GM21723 (cell line): ENCODE results near the gene YJU2.
"Not testable (repeated sequence)": the region's sequence is repeated elsewhere in the genome, so short reads cannot be mapped to it uniquely, and the experiment has no call there.

Experiments
- ATAC-seq: cut with Tn5 transposase; IDR thresholded peaks from one replicate; pipeline ENCODE4 v1.9.1; 2021; ENCODE audit warnings: mild to moderate bottlenecking, moderate library complexity; ENCODE audit not compliant: unreplicated experiment

The YJU2 gene

DNA sequence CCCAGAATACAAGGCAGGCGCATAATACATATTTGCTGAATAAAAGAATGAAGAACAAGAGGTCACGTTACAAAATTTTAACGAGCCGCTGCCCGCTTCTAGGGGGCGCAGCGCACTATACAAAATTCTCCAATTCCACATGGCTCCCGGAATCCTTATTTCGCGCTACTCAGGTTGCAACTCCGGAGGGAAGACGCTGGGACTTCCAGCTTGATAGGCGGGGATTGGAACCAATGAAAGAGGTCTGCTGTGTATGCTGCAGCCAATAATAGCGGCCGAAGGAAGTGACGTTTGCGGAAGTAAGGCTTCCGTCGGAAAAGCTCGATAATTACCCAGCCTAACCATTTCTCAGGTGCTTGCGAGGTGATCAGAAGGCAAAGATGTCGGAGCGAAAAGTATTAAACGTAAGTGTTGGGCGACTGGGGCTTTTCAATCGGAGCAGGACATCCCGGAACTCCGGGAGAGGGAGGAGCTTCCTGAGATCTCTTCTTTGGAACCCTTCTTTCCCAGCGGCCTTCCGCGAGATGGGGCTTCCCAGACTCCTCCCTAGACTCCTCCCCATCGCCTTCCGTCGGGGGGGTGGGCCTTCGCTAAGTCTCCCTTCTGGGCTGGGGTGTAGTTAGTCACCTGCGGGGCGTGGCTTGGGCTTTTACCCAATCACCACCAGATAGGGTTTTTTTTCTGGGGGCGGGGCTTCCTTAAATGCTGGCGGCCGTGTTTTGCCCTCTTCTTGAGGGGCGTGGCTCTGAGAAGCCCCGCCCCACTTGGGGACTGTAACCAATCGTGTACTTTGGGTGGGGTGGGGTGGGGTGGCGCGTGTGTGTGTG lies at the start of gene YJU2:
Gene YJU2 (plus strand): TSS at position 314 of the 827 bp plus-strand sequence. CDS start 67 bp downstream, at position 381.
- ATAC-seq, result peak; percentile 78

DNA sequence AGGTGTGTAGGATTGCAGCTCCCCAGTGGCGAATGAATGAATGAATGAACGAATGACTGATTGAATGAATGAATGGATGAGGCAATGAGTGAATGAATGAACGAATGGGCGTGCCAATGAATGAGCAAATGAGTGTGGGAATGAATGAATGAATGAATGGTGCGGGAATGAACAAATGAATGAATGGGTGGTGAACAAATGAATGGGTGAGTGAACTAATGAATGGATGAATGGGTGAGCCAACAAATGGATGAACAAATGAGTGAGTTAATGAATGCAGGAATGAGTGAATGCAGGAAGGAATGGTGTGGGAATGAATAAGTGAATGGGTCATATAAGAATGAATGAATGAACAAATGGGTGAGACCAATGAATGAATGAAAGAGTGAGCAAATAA lies 49.7 kb upstream of the YJU2 start:
- no peak for ATAC-seq

DNA sequence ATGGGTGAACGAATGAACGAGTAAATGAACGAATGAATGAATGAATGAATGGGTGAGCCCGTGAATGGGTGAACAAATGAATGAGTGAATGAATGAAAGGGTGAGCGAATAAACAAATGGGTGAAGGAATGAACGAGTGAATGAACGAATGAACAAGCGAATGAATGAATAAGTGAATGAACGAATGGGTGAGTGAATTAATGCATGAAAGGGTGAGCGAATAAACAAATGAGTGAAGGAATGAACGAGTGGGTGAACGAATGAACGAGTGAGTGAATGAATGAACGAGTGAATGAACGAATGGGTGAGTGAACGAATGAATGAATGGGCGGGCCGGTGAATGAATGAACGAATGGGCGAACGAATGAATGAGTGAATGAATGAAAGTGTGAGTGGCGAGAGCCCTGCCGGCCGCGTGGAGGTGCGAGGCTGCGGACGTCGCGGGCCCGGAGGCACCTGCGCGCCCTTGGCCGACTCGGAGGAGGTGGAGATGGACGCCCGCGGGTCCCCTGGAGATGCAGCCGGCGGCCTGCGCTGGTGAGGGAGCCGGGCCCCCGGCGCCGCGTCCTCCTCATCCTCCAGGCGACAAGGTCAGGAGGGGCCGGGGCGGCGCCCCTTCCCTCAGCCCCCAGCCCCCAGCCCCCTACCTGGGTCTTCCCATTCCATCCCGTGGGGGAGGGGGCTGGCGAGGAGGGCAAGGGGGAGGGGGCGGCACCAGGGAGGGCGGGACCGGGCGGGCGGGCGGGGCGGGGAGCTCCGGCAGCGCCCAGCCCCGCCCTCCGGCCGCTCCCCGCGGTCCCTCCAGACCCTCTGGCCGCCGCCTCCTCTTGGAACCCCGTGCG lies 49.0 kb upstream of the YJU2 start:
- no peak for ATAC-seq

DNA sequence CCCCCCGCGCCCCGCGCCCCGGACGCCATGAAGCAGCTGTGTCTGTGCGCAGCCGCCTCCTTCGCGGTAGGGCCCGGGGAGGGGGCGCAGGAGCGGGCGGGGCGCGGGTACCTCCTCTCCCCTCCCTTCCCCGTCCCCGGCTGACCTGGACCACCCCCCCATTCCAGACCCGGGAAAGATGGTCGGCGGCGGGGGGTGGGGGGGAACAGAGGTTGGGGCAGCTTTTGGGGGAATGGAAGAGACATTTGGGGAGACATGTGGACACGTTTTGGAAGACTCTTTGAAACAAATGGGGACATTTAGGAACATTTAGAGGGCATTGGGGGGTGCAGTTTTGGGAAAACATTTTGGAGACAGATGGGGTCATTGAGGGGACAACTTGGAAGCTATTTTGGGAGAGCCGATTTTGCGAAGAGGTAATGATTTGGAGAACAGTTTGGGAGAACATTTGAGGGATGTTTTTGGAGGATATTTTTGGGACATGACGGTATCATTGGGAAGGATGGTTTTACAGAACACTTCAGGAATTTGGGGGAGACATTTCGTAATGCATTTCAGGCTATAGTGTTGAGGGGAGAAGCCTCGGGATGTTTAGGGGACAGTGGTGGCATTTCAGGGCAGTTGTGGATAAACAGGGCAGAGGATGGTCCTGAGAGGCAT lies 48.3 kb upstream of the YJU2 start:
- no peak for ATAC-seq

DNA sequence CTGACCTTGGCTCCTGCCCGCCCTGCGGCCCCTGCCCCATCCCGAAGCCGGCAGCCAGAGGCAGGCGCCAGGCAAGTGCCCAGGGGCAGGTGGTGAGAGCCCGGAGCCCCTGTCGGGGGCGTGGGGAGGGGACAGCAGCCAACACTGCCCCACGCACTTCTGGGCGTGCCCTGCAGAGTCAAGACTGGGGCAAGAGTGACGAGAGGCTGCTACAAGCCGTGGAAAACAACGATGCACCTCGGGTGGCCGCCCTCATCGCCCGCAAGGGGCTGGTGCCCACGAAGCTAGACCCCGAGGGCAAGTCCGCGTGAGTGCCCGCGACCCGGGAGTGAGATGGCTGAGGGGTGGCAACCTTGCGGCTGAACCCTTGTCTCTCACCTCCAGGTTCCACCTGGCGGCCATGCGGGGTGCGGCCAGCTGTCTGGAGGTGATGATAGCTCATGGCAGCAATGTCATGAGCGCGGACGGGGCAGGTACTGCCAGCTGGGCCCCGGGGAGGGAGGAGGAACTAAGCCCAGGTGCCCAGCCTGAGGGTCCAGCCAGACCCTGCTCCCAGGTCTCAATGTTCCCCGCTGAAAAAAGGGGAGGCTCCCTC lies 47.1 kb upstream of the YJU2 start:
- no peak for ATAC-seq

DNA sequence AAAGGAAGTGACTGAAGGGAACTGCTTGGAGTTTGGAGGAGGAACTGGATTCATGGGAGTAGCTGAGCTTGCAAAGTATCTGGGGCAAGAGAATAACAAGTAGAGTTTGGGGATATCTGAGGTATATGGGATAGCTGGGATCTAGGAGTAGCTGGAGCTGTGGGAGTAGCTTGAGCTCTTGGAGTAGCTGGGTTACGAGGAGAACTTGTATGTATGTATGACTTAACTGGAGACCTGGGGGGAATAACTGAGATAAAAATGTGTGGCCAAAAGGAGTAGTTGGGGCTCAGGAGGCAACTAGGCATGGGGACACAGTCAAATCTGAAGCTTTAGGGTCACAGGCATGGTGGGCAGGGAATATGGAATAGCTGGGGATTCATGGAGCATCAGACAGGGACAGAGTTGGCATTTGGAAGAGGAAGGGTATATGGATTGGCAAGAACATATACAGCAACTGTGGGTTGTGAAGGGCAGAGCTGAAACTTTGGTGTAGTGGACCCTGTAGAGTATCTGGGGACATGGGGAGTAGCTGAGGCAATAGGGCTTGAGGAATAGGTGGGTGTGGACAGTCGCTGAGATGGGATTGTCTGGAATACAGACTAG lies 45.8 kb upstream of the YJU2 start:
- ATAC-seq, result no peak

DNA sequence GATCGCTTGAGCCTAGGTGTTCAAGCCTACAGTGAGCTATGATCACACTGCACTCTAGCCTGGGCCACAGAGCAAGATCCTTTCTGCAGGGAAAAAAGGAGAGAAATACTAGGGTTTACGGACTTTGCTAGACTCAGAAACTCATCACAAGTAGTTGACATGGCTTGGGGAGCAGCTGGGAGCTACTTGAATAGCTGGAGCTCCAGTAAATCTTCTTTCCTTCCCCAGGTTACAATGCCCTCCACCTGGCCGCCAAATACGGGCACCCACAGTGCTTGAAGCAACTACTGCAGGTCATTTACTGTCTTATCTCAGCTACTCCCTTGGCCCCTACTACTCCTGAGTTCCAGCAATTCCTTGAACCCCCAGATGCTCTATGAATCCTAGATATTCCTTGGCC lies 45.1 kb upstream of the YJU2 start:
- ATAC-seq, result no peak

DNA sequence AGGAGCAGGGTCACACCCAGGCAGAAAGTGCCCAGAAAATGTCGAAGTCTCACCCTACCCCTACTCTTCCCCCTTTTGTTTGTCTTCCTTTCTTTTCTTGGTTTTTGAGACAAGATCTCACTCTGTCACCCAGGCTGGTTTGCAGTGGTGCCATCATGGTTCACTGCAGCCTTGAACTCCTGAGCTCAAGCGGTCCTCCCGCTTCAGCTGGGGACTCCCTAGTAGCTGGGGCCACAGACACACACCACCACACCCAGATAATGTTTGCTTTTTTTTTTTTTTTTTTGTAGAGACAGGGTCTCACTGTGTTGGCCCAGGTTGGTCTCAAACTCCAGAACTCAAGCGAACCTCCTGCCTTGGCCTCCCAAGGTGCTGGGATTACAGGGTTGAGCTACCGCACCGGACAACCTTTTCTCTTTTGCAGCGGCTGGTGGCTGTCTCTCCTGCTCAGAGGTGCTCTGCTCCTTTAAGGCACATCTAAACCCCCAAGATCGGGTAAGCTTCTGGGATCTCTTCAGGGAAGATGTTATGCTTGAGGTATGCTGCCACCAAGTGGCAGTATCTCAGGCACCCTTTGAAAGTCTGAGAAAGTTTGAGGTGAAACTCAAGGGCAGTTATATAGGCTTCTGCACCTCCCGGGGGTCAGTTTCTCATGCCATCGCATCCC lies 39.9 kb upstream of the YJU2 start:
- ATAC-seq, result no peak

DNA sequence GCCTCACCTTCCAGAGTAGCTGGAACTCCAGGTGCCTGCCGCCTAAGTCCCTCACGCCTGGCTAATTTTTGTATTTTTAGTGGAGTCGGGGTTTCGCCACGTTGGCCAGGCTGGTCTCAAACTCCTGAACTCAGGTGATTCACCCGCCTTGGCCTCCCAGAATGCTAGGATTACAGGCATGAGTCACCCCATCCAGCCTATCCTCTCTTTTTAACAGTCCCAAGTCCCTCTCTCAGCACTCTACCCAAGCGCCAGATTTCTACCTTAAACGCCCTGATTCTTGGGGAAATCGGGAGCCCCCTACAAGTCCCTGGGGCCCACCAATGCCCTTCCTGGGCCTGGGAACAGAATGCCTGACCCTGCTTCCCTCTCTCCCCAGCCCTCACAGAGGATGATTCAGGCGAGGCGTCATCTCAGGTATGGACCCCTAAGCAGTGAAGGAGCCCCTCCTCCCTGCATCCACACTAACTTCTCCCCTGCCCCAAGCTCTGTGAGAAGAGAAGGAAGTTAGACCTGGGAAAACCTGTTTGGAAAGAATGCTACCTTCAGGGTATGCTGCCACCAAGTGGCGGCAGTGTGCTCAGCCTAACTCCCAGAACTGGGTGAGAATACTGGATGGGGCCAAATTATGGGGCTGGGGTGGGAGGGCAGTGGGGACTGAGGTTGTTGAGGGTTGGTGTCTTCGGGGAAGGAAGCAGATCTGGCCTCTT lies 38.3 kb upstream of the YJU2 start:
- ATAC-seq, result no peak

DNA sequence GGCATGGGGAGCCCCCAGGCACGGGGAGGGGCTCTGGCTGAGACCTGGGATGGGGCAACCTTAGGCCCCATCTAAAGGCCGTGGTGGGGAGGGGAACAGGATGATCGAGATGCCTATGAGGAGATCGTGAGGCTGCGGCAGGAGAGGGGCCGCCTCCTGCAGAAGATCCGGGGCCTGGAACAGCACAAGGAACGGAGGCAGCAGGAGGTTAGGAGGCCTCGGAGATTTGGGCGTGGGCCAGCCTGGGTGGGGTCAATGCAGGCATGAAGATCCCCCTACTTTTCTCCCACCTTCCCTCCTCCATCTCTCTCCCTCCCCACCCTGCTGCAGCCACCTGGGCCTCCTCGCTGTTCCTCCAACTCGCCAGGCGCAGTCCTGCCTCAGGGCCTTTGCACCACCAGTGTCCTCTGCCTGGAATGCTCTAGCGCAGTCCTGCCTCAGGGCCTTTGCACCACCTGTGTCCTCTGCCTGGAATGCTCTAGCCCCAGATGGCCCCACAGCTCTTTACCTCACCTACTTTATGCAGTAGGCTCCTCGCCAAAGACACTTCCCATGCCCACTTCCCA lies 36.6 kb upstream of the YJU2 start:
- no peak for ATAC-seq

DNA sequence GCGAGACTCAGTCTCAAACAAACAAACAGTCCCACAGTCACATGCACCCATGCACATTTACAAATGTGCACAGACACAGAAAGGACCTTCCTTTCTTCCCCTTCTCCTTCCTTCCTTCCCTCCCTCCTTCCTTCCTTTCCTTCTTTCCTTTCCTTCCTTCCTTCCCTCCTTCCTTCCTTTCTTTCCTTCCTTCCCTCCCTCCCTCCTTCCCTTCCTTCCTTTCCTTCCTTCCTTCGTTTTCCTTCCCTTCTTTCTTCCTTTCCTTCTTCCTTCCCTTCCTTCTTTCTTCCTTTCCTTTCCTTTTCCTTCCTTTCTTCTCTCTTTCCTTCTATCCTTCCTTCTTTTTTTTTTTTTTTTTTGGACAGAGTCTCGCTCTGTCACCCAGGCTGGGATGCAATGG lies 33.8 kb upstream of the YJU2 start:
- ATAC-seq, result no peak

DNA sequence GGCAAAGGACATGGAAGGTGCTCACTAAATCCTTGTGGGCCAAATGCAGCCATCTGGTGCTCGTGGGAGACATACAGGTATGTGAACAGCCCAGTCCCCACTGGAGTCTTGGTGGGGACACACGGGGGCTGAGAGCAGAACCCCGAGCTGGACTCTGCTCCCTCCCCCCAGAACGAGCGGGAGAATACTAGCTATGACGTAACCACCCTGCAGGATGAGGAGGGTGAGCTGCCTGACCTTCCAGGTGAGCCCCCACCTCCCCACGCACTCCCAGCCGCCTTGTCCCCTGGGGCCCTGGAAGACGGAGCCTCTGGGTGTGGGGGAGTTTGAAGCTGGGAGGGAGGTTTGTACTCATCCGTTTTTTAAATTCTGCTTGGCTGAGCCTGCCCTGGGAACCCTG lies 31.1 kb upstream of the YJU2 start:
- ATAC-seq, result no peak

DNA sequence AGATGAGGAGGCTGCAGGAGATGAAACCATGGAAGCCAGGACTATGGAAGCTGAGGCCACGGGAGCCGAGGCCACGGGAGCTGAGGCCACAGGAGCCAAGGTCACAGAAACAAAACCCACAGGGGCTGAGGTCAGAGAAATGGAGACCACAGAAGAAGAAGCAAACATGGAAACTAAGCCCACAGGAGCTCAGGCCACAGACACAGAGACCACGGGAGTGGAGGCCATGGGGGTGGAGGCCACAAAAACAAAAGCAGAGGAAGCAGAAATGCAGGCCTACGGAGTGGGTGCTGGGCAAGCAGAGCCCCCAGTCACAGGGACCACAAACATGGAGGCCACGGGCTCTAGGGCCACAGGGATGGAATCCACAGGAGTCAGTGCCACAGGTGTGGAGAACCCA lies 30.0 kb upstream of the YJU2 start:
- ATAC-seq, result no peak

DNA sequence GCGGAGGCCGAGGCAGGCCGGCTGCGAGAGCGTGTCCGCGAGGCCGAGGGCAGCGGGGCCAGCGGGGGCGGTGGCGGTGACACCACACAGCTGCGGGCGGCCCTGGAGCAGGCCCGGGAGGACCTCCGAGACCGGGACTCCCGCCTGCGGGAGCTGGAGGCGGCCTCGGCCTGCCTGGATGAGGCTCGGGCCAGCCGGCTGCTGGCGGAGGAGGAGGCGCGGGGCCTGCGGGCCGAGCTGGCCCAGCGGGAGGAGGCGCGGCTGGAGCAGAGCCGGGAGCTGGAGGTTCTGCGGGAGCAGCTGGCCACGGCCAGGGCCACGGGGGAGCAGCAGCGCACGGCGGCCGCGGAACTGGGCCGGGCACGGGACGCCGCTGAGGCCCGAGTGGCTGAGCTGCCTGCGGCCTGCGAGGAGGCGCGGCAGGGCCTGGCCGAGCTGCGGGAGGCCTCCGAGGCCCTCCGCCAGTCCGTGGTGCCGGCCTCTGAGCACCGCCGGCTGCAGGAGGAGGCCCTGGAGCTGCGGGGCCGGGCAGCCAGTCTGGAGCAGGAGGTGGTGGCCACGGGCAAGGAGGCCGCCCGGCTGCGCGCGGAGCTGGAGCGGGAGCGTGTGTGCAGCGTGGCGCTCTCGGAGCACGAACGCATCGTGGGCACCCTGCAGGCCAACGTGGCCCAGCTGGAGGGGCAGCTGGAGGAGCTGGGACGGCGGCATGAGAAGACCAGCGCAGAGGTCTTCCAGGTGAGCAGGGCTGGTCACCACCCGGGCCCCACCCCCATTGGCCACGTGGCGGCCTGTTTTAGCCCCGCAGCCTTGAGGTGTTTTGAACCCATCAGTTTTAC lies 29.2 kb upstream of the YJU2 start:
- no peak for ATAC-seq

DNA sequence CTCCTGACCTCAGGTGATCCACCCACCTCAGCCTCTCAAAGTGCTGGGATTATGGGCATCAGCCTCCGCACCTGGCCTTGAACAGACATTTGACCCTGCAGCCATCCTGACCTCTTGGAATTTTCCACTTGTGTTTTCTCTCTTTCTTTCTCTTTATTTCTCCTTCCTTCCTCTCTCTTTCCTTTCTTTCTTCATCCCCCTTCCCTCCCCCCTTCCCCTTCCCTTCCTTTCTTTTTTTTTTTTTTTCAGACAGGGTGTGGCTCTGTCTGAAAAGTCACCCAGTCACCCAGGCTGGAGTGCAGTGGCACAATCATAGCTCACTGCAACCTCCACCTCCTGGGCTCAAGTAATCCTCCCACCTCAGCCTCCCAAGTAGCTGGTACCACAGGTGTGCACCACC lies 28.4 kb upstream of the YJU2 start:
- not testable (repeated sequence) for ATAC-seq

DNA sequence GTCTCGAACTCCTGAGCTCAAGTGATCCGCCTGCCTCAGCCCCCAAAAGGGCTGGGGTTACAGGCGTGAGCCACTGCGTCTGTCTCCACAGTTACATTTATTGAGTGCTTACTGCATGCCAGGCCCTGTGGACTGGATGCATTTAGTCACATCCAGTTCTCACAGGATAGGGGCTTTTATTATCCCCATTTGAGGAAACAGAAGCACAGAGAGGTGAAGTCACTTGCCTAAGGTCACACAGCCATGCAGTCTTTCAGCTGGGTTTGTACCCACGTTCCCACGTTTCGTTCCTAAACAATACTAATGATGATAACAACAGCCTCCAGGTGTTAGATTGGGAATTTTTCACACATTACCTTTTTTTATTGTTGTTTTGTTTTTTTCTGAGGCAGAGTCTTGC lies 26.7 kb upstream of the YJU2 start:
- ATAC-seq, result no peak

DNA sequence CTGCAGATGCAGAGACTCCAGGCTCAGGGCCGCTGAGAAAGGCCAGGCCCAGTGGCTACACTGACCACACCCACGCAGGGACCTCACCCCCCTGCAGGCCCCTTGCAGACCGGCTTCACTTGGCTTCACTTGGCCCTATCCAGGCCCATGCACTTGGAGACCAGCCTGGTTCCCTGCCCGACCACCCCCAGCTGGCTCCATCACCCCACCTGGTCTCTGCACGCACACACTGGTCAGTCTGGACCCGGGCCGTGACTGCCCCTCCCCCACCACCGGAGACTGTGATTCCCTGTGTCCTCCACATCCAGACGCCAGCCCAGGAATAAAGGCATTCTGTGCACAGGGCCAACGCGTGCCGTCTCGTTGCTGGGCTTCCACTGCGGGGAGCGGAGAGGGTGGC lies 22.4 kb upstream of the YJU2 start:
- no peak for ATAC-seq

DNA sequence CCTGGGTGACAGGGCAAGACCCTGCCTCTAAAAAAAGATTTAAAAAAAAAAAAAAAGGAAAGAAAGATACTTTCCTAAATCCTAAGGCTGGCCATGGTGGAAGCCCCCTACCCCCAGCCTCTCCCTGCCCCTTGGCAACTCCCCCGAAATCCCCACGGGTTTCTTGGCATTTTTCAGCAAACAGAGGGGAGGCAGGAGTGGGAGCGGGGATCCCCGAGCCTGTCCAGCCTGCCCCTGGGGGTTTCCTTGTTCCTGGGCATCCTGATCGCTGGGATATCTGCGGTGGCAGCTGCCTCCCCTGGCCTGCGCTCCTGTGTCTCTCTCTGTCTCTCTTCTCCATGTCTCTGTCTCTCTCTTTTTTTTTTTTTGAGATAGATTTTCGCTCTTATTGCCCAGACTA lies 21.0 kb upstream of the YJU2 start:
- no peak for ATAC-seq
